Body of pancreas (tissue), 4 donors: ENCODE measurements around the gene COIL. TPM values are rescaled to one million over a fixed set of nuclear protein-coding genes. Genes with fewer than 3 reads are reported as not detected.

Source experiments
- ATAC-seq: fragments of 150-250 bp; one replicate; pipeline ENCODE4 v1.9.1; 2016
- DNase-seq, 4 donors: peaks; one replicate each; pipeline ENCODE4 v3.0.0-alpha.2; 2019
- H3K27ac ChIP-seq, 4 donors: fragments of 200-600 bp; sonication (generic); 1 replicate in 3 of 4; 2 replicates in 1 of 4; pipeline versions ENCODE4 v1.5.1 to v1.6.1; 2016 to 2019; ENCODE audit warnings: mild to moderate bottlenecking in 1 of 4, mixed read lengths in 1 of 4, moderate library complexity in 1 of 4
- H3K27me3 ChIP-seq, 2 donors: fragments of 200-600 bp; sonication (generic); one replicate each; pipeline ENCODE4 v1.6.0; 2016; ENCODE audit warnings: mild to moderate bottlenecking in 1 of 2
- H3K36me3 ChIP-seq, 2 donors: fragments of 200-600 bp; sonication (generic); replicated peaks in 1 of 2; 2 replicates each; pipeline ENCODE4 v1.5.1; 2016; ENCODE audit warnings: low read depth in 2 of 2; ENCODE audit not compliant: insufficient read depth in 1 of 2
- H3K4me1 ChIP-seq: fragments of 200-600 bp; sonication (generic); one replicate; pipeline ENCODE4 v1.6.0; 2016
- H3K4me3 ChIP-seq, 2 donors: fragments of 200-600 bp; sonication (generic); 1 replicate in 1 of 2; 2 replicates in 1 of 2; pipeline ENCODE4 v1.5.1; 2016 to 2019
- H3K9me3 ChIP-seq, 3 donors: fragments of 200-600 bp; sonication (generic); 1 replicate in 2 of 3; 2 replicates in 1 of 3; pipeline ENCODE4 v1.5.1; 2016
- CTCF ChIP-seq, 7 experiments: fragments of 450-650 bp in 4 of 7; fragments of 200-600 bp in 3 of 7; sonication (generic) in 3 of 7; IDR thresholded peaks; one replicate each; pipeline ENCODE4 v1.5.1; 2016 to 2019; ENCODE audit warnings: antibody characterized with exemption in 7 of 7
- POLR2A ChIP-seq, 3 donors: fragments of 450-650 bp; IDR thresholded peaks; one replicate each; pipeline ENCODE4 v1.6.1; 2016; ENCODE audit warnings: antibody characterized with exemption in 3 of 3, mild to moderate bottlenecking in 2 of 3
- WGBS, 2 donors: methylation state at CpG; one replicate each; pipeline ENCODE4 v1.1.5; 2017; 5-methylcytosine and 5-hydroxymethylcytosine counted together
- intact Hi-C: fragments of 100-400 bp; cut with DNase I; formaldehyde crosslinking; loops from one replicate; pipeline ENCODE4 v1.15.1; 2023
- total RNA-seq, 2 donors: library from RNA; depleted of rRNA; stranded (reverse); fragments of >200 nt; gene quantifications; one replicate each; pipeline ENCODE4 v1.1.0, GENCODE V29; 2016

Gene COIL
- total RNA-seq, 2 donors from 2014 or later, result 4.6 to 7.8 TPM

- WGBS, 2 donors, result 39 to 40% methylated on average over 3 of the region's 3 CpGs
- DNase-seq (no peak), ATAC-seq (no peak)
- Histone ChIP-seq H3K36me3 (no peaks in the 10 kb centered on the region), H3K4me3 (no peak overlapping the region), H3K27ac (peak overlapping the region in 1 of 4 donors; percentile 75), H3K4me1 (peaks cover 11% of the 10 kb centered on the region), H3K27me3 (no peaks in the 10 kb centered on the region), H3K9me3 (no peaks in the 10 kb centered on the region)
- TF ChIP-seq CTCF (IDR thresholded peaks at IDR 0.05) (no peak), POLR2A (IDR thresholded peaks at IDR 0.05) (no peak)
- intact Hi-C loops, result no loop called here
Measured at GRCh38 chr17:56979091-56979480, 18.2 kb upstream of the COIL start.

GRCh38 chr17:56978441-56979090, 17.7 kb upstream of the COIL start:
- WGBS, 2 donors, result 9 to 10% methylated on average over 11 of the region's 11 CpGs
- TF ChIP-seq POLR2A (IDR thresholded peaks at IDR 0.05) (no peak), CTCF (IDR thresholded peaks at IDR 0.05) (no peak)
- H3K4me3 ChIP-seq, result peak overlapping the region; percentile 18 to 57
- H3K9me3 ChIP-seq, result no peaks in the 10 kb centered on the region
- H3K27me3 ChIP-seq, result no peaks in the 10 kb centered on the region
- intact Hi-C loops, result no loop called here
- no peaks in the 10 kb centered on the region for H3K36me3 ChIP-seq
- DNase-seq (no peak), ATAC-seq (no peak)
- peak overlapping the region in 3 of 4 donors; percentile 32 to 75 (median 45) for H3K27ac ChIP-seq
- peaks cover 16% of the 10 kb centered on the region for H3K4me1 ChIP-seq

- H3K4me1 ChIP-seq, result peaks cover 19% of the 10 kb centered on the region
- TF ChIP-seq CTCF (IDR thresholded peaks at IDR 0.05) (no peak), POLR2A (IDR thresholded peaks at IDR 0.05) (peak; percentile 15 to 73 (median 68))
Measured at GRCh38 chr17:56977673-56978395, 17.0 kb upstream of the COIL start, which contains the start of gene SCPEP1. SCPEP1 (plus strand) TSS chr17:56978131; CDS start chr17:56978160, 29 bp downstream.

GRCh38 chr17:56976941-56977608, 16.2 kb upstream of the COIL start:
- peak overlapping the region in 1 of 4 donors; percentile 75 for H3K27ac ChIP-seq
- H3K36me3 ChIP-seq, result no peaks in the 10 kb centered on the region
- H3K9me3 ChIP-seq, result no peaks in the 10 kb centered on the region
- H3K4me1 ChIP-seq, result peaks cover 26% of the 10 kb centered on the region
- DNase-seq (no peak), ATAC-seq (no peak)
- H3K4me3 ChIP-seq, result peak overlapping the region in 1 of 2 donors; percentile 57
- TF ChIP-seq CTCF (IDR thresholded peaks at IDR 0.05), result no peak
- intact Hi-C loops, result no loop called here
- WGBS, 2 donors, result 37 to 45% methylated on average over 11 of the region's 11 CpGs
- no peaks in the 10 kb centered on the region for H3K27me3 ChIP-seq

More at GRCh38 chr17:56977673-56978395, 17.0 kb upstream of the COIL start, which contains the start of gene SCPEP1:
- Histone ChIP-seq H3K9me3 (no peaks in the 10 kb centered on the region), H3K4me3 (peak within 1 kb of the TSS; percentile 18 to 57), H3K36me3 (no peaks in the 10 kb centered on the region), H3K27me3 (no peaks in the 10 kb centered on the region), H3K27ac (peak within 1 kb of the TSS in 3 of 4 donors; percentile 32 to 75 (median 45))
- intact Hi-C loops, result no loop called here
- ATAC-seq (peak; percentile 97), DNase-seq (peak; percentile 85 to 91 (median 90))
- 0% methylated on average over 14 to 35 of the region's 42 CpGs for WGBS, 2 donors
